Kidney epithelial cell (primary cell): ENCODE data around the gene WDR82. TPM values are rescaled to one million over a fixed set of nuclear protein-coding genes. Genes with fewer than 3 reads are reported as not detected.
"Not testable (repeated sequence)": the region's sequence is repeated elsewhere in the genome, so short reads cannot be mapped to it uniquely, and the experiment has no call there.

Experiments
- DNase-seq: peaks from one replicate; pipeline ENCODE4 v3.0.0-alpha.2; 2010; ENCODE audit warnings: low read depth
- H3K27me3 ChIP-seq: 2 replicates; pipeline ENCODE4 v1.6.0; 2011; ENCODE audit warnings: low read length; ENCODE audit not compliant: control insufficient read depth, insufficient read depth
- H3K36me3 ChIP-seq: 2 replicates; pipeline ENCODE4 v1.5.1; 2011; ENCODE audit warnings: low read length; ENCODE audit not compliant: control insufficient read depth, insufficient read depth
- H3K4me3 ChIP-seq: 2 replicates; pipeline ENCODE4 v1.5.1; 2011; ENCODE audit warnings: low read depth, mild to moderate bottlenecking, control low read depth, low read length
- CTCF ChIP-seq: IDR thresholded peaks from 2 replicates; pipeline ENCODE4 v1.5.1; 2011; ENCODE audit warnings: mild to moderate bottlenecking, moderate library complexity, low read length, control low read depth, inconsistent platforms; ENCODE audit not compliant: insufficient read depth, poor library complexity, severe bottlenecking
- total RNA-seq: library from RNA; depleted of rRNA; stranded (reverse); fragments of >200 nt; gene quantifications from 2 replicates; pipeline ENCODE4 v1.2.3, GENCODE V29; 2015

The WDR82 gene
- total RNA-seq, 1 donor from 2014 or later: 49.0 TPM

- TF ChIP-seq CTCF: no peak
- no peaks in the 10 kb centered on the region for H3K27me3 ChIP-seq
- no peaks in the 10 kb centered on the region for H3K36me3 ChIP-seq
- DNase-seq: no peak
- H3K4me3 ChIP-seq: peak overlapping the region; percentile 89
These were observed 10.2 kb upstream of the WDR82 start for GRCh38 chr3:52288674-52289073.

- Histone ChIP-seq H3K27me3 (no peaks in the 10 kb centered on the region), H3K4me3 (peak overlapping the region; percentile 89), H3K36me3 (no peaks in the 10 kb centered on the region)
- no peak for DNase-seq
- TF ChIP-seq CTCF: no peak
These were observed 8.3 kb upstream of the WDR82 start for GRCh38 chr3:52286777-52287110.

- not testable (repeated sequence) for H3K4me3 ChIP-seq, DNase-seq, H3K36me3 ChIP-seq, H3K27me3 ChIP-seq
These were observed 5.6 kb upstream of the WDR82 start for GRCh38 chr3:52284051-52284450.

GRCh38 chr3:52283306-52283705 is 4.9 kb upstream of the WDR82 start:
- DNase-seq: no peak
- no peaks in the 10 kb centered on the region for H3K36me3 ChIP-seq
- no peak for TF ChIP-seq CTCF
- no peaks in the 10 kb centered on the region for H3K27me3 ChIP-seq
- H3K4me3 ChIP-seq: no peak overlapping the region

GRCh38 chr3:52281981-52282801 is 3.7 kb upstream of the WDR82 start:
- Histone ChIP-seq H3K27me3 (no peaks in the 10 kb centered on the region), H3K4me3 (no peak overlapping the region), H3K36me3 (no peaks in the 10 kb centered on the region)
- no peak for TF ChIP-seq CTCF
- DNase-seq: no peak

- no peaks in the 10 kb centered on the region for H3K36me3 ChIP-seq
- no peak for DNase-seq
- no peaks in the 10 kb centered on the region for H3K27me3 ChIP-seq
- H3K4me3 ChIP-seq: no peak overlapping the region
- no peak for TF ChIP-seq CTCF
These were observed 1.6 kb upstream of the WDR82 start for GRCh38 chr3:52280050-52280461.
